HEK293T (cell line): ENCODE measurements around the gene KLHL5.

Experiments
- CTCF ChIA-PET: fragments of 350-600 bp; formaldehyde crosslinking; extraction: SDS; loops from one replicate; lab custom pipeline; 2021; ENCODE audit warnings: antibody characterized with exemption, inconsistent platforms; lab: Yijun Ruan, JAX
- POLR2A ChIA-PET: fragments of 350-600 bp; formaldehyde crosslinking; extraction: SDS; loops from one replicate; lab custom pipeline; 2020; ENCODE audit warnings: antibody characterized with exemption, inconsistent platforms; lab: Yijun Ruan, JAX
- DNase-seq: peaks from one replicate; pipeline ENCODE4 v3.0.0; 2012; ENCODE audit warnings: mixed read lengths; ENCODE audit errors: extremely low spot score
- ARNT ChIP-seq: fragments of 450-650 bp; IDR thresholded peaks from 2 replicates; pipeline ENCODE4 v1.6.1; 2017; ENCODE audit warnings: mild to moderate bottlenecking
- BHLHE40 ChIP-seq: fragments of 450-650 bp; IDR thresholded peaks from 2 replicates; pipeline ENCODE4 v1.6.1; 2016; ENCODE audit warnings: mild to moderate bottlenecking, moderate library complexity, borderline replicate concordance
- CTBP1 ChIP-seq: fragments of 450-650 bp; IDR thresholded peaks from 2 replicates; pipeline ENCODE4 v1.6.1; 2016; ENCODE audit warnings: borderline replicate concordance
- ELF4 ChIP-seq: fragments of 450-650 bp; IDR thresholded peaks from 2 replicates; pipeline ENCODE4 v1.6.1; 2017; ENCODE audit warnings: antibody characterized with exemption
- FOXA1 ChIP-seq: fragments of 450-650 bp; IDR thresholded peaks from 2 replicates; pipeline ENCODE4 v1.6.1; 2016; ENCODE audit warnings: mild to moderate bottlenecking
- FOXK2 ChIP-seq: fragments of 450-650 bp; IDR thresholded peaks from 2 replicates; pipeline ENCODE4 v1.6.1; 2016; ENCODE audit warnings: mild to moderate bottlenecking
- FOXM1 ChIP-seq: fragments of 450-650 bp; IDR thresholded peaks from 2 replicates; pipeline ENCODE4 v1.6.1; 2017; ENCODE audit warnings: mild to moderate bottlenecking, borderline replicate concordance
- HDGF ChIP-seq: fragments of 450-650 bp; IDR thresholded peaks from 2 replicates; pipeline ENCODE4 v1.6.1; 2017; ENCODE audit warnings: antibody characterized with exemption, borderline replicate concordance
- L3MBTL2 ChIP-seq: fragments of 450-650 bp; conservative IDR thresholded peaks from 2 replicates; pipeline ENCODE4 v1.6.1; 2016; ENCODE audit warnings: mild to moderate bottlenecking
- LEF1 ChIP-seq: fragments of 450-650 bp; IDR thresholded peaks from 2 replicates; pipeline ENCODE4 v1.6.1; 2017; ENCODE audit warnings: mild to moderate bottlenecking, borderline replicate concordance
- NFRKB ChIP-seq: fragments of 450-650 bp; IDR thresholded peaks from 2 replicates; pipeline ENCODE4 v1.6.1; 2016; ENCODE audit warnings: mild to moderate bottlenecking, moderate library complexity
- SP1 ChIP-seq: fragments of 450-650 bp; IDR thresholded peaks from 2 replicates; pipeline ENCODE4 v1.6.1; 2017
- SUZ12 ChIP-seq: fragments of 450-650 bp; IDR thresholded peaks from 2 replicates; pipeline ENCODE4 v1.6.1; 2016; ENCODE audit warnings: mild to moderate bottlenecking
- TARDBP ChIP-seq: fragments of 450-650 bp; IDR thresholded peaks from 2 replicates; pipeline ENCODE4 v1.6.1; 2016
- ZNF384 ChIP-seq: fragments of 450-650 bp; IDR thresholded peaks from 2 replicates; pipeline ENCODE4 v1.6.1; 2016
- TF ChIP-seq, protein P1 (sequence below): fragments of 450-650 bp; IDR thresholded peaks from 2 replicates; pipeline ENCODE4 v1.6.1; 2016

KLHL5 gene

DNA sequence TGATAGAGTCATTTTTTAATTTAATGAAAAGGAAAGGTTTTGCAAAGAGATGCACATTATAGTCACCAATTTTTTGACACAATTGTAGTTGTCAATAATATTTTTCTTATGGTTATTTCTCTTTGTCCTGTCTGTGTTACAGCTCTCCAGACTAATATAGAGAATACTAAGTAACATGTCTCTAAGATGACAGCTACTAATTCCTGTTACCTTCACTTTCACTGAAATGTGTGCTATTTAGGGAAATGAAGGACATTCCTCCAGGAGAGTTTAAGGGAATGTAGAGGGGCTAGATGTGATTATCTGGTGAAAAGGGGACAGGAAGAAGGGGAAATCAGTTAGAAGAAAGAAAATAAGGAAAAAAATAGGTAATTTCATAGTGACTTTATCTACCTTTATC lies 1.4 kb downstream of the KLHL5 start:
- DNase-seq: no peak
- ChIA-PET POLR2A (no interaction called here), CTCF (no interaction called here)
- no peak for TF ChIP-seq FOXM1
- no peak for TF ChIP-seq SP1
- TF ChIP-seq CTBP1: no peak
- TF ChIP-seq BHLHE40: no peak
- TF ChIP-seq SUZ12: no peak
- no peak for TF ChIP-seq FOXA1
- TF ChIP-seq TARDBP: no peak
- no peak for TF ChIP-seq LEF1
- TF ChIP-seq ZNF384: no peak
- TF ChIP-seq ARNT: no peak
- no peak for TF ChIP-seq NFRKB
- TF ChIP-seq FOXK2: no peak
- TF ChIP-seq L3MBTL2: no peak
- no peak for TF ChIP-seq ELF4
- no peak for TF ChIP-seq HDGF
- TF ChIP-seq, protein P1, sequence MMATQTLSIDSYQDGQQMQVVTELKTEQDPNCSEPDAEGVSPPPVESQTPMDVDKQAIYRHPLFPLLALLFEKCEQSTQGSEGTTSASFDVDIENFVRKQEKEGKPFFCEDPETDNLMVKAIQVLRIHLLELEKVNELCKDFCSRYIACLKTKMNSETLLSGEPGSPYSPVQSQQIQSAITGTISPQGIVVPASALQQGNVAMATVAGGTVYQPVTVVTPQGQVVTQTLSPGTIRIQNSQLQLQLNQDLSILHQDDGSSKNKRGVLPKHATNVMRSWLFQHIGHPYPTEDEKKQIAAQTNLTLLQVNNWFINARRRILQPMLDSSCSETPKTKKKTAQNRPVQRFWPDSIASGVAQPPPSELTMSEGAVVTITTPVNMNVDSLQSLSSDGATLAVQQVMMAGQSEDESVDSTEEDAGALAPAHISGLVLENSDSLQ: no peak

DNA sequence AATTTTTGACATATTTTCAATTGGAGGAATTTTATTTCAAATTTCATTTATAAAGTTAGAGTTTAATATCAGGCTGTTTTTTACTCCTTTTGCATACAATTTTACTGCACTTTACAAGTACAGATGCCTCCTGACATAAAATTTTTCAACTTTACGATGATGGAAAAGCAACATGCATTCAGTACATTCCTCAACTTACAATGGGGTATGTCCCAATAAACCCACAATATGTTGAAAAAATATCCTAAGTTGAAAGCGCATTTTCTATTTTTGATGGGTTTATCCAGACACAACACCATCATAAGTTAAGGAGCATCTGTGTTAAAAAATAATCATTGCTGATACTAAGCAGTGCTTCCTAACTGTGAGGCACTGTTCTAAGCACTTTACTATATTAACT lies 4.3 kb downstream of the KLHL5 start:
- ChIA-PET POLR2A (no interaction called here), CTCF (no interaction called here)
- no peak for DNase-seq
- TF ChIP-seq LEF1: no peak
- no peak for TF ChIP-seq FOXA1
- no peak for TF ChIP-seq L3MBTL2
- TF ChIP-seq ARNT: no peak
- no peak for TF ChIP-seq SP1
- no peak for TF ChIP-seq FOXK2
- TF ChIP-seq, protein P1: no peak
- no peak for TF ChIP-seq ELF4
- no peak for TF ChIP-seq ZNF384
- TF ChIP-seq FOXM1: no peak
- TF ChIP-seq CTBP1: no peak
- no peak for TF ChIP-seq SUZ12
- TF ChIP-seq NFRKB: no peak

DNA sequence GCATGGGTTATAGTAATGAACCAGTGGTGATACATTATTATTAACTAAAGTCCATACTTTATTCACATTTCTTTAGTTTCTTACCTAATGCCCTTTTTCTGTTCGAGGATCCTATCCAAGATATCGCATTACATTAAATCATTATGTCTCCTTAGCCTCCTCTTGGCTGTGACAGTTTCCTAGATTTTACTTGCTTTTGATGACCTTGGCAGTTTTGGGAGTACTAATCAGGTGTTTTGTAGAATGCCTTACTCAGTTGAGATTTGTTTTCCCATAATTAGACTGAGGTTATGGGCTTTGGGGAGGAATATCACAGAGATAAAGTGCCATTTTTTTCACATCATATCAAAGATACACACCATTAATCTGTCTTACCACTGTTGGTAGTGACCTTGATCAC lies 5.0 kb downstream of the KLHL5 start:
- TF ChIP-seq FOXM1 (no peak), L3MBTL2 (no peak), SP1 (no peak), SUZ12 (no peak), CTBP1 (no peak), ZNF384 (no peak), ARNT (no peak), HDGF (no peak), BHLHE40 (no peak), TARDBP (no peak), LEF1 (no peak), FOXK2 (no peak), NFRKB (no peak), ELF4 (no peak), FOXA1 (no peak)
- TF ChIP-seq, protein P1: no peak
- ChIA-PET POLR2A (no interaction called here), CTCF (no interaction called here)
- DNase-seq: no peak

DNA sequence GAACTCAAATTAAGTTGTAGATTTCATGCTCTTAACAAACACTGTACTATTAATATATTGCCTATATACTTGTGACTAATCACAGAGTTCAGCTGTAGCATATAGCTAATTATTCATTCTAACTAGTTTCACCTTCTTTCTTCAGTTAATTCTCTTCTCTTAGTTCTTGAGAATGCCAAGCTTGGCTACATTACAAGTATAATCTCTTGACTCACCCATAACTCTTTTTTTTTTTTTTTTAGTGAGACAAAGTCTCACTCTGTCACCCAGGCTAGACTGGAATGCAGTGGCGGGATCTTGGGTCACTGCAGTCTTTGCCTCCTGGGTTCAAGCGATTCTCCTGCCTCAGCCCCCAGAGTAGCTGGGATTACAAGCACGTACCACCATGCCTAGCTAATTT lies 5.4 kb downstream of the KLHL5 start:
- DNase-seq: no peak
- ChIA-PET POLR2A (no interaction called here), CTCF (no interaction called here)
- TF ChIP-seq L3MBTL2 (no peak), SUZ12 (no peak), FOXK2 (no peak), HDGF (no peak), ARNT (no peak), ELF4 (no peak), FOXM1 (no peak), LEF1 (no peak), BHLHE40 (no peak), TARDBP (no peak), ZNF384 (no peak)
- TF ChIP-seq, protein P1: no peak

DNA sequence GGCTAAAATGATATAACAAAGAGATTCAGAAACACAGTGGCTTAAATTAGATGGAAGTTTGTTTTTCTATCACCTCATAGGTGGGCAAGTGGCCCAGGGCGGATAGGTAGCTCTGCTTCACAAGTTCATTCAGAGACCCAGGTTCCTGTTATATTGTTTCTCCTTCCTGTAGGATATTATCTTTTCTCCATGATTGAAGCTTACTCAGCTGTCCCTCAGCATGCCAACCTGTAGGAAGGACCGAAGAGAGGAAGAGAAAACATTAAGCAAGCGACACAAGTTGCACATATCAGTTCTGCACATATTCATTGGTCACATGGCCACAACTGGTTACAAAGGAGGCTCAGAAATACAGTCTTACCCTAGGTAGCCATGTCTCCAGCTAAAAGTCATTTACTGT lies 6.9 kb downstream of the KLHL5 start:
- POLR2A ChIA-PET: no interaction called here
- CTCF ChIA-PET: interaction anchor here (0.7 kb wide), 1 partner anchor 116 kb away, joined by 3 read pairs; no protein-coding TSS in a partner anchor
- no peak for TF ChIP-seq FOXK2
- TF ChIP-seq TARDBP: no peak
- no peak for TF ChIP-seq SP1
- TF ChIP-seq FOXA1: no peak
- no peak for TF ChIP-seq CTBP1
- no peak for TF ChIP-seq ELF4
- no peak for TF ChIP-seq ZNF384
- no peak for TF ChIP-seq SUZ12
- no peak for TF ChIP-seq LEF1
- no peak for TF ChIP-seq FOXM1
- TF ChIP-seq ARNT: no peak
- no peak for TF ChIP-seq HDGF
- TF ChIP-seq NFRKB: no peak
- no peak for TF ChIP-seq BHLHE40
- DNase-seq: no peak
